ENCODE results near the gene LSM8. TPM values are rescaled to one million over a fixed set of nuclear protein-coding genes. Genes with fewer than 3 reads are reported as not detected.

LSM8 gene
- total and polyA plus RNA-seq, 2 donors (not counting 1 experiment from before 2014, with no cell fraction given) = 64.3 to 65.2 TPM

- Mint-ChIP-seq H3K4me1 (no peaks in the 10 kb centered on the region), H3K27ac (no peak overlapping the region), H3K4me3 (no peak overlapping the region), H3K27me3 (no peaks in the 10 kb centered on the region), H3K9me3 (ENCODE audit: insufficient read depth) (peaks cover 3% of the 10 kb centered on the region)
- no peak for ATAC-seq (ENCODE audit: low read depth)
- ChIA-PET CTCF (interaction anchor here (0.6 to 1.3 kb wide), 2 partner anchors 36 to 441 kb away, joined by 3 read pairs; no protein-coding TSS in a partner anchor), POLR2A (no interaction called here)
- intact Hi-C loops (cut with micrococcal nuclease) = no loop called here
- Histone ChIP-seq H3K9ac (ENCODE audit: low read length) (no peak overlapping the region), H2AFZ (ENCODE audit: insufficient read depth, low read depth, low read length, poor library complexity, severe bottlenecking) (no peak overlapping the region), H3K36me3 (replicated peaks in 1 of 2; ENCODE audit: control extremely low read depth in 1 of 2, control insufficient read depth in 1 of 2, extremely low read depth in 1 of 2, insufficient read depth in 2 of 2, low read length in 1 of 2) (no peaks in the 10 kb centered on the region), H3K4me2 (replicated peaks; ENCODE audit: low read depth, low read length, poor library complexity, severe bottlenecking) (no peak overlapping the region), H3K27ac (ENCODE audit: low read length in 2 of 2) (no peak overlapping the region), H3K4me3 (ENCODE audit: control extremely low read depth in 1 of 5, extremely low read depth in 1 of 5, insufficient read depth in 1 of 5, low read depth in 2 of 5, low read length in 4 of 5) (no peak overlapping the region), H3K27me3 (replicated peaks in 1 of 4; ENCODE audit: control extremely low read depth in 1 of 4, control insufficient read depth in 3 of 4, insufficient read depth in 4 of 4, low read length in 3 of 4) (peaks cover 0 to 6% (median 1%) of the 10 kb centered on the region in 4 experiments), H3K79me2 (ENCODE audit: control insufficient read depth, insufficient read depth, low read length) (no peaks in the 10 kb centered on the region), H3K4me1 (ENCODE audit: control insufficient read depth in 2 of 2, insufficient read depth in 2 of 2, low read length in 2 of 2) (no peaks in the 10 kb centered on the region), H4K20me1 (ENCODE audit: control insufficient read depth, insufficient read depth, low read length, poor library complexity, severe bottlenecking) (no peaks in the 10 kb centered on the region), H3K9me3 (ENCODE audit: control extremely low read depth in 1 of 3, control insufficient read depth in 2 of 3, insufficient read depth in 1 of 3, low read length in 2 of 3) (peaks cover 0 to 2% (median 0%) of the 10 kb centered on the region in 3 donors)
- TF ChIP-seq EZH2 (IDR thresholded peaks at IDR 0.05; ENCODE audit: borderline replicate concordance, insufficient read depth, low read depth, low read length, poor library complexity, severe bottlenecking) (no peak), CTCF (IDR thresholded peaks at IDR 0.05) (no peak)
- no peak for DNase-seq
Measured at GRCh38 chr7:118158766-118159165, 25.2 kb upstream of the LSM8 start.

- H3K4me3 ChIP-seq (ENCODE audit: control extremely low read depth in 1 of 5, extremely low read depth in 1 of 5, insufficient read depth in 1 of 5, low read depth in 2 of 5, low read length in 4 of 5) = no peak overlapping the region
- 40% methylated on average over 2 of the region's 4 CpGs for WGBS (ENCODE audit: insufficient coverage)
- Mint-ChIP-seq H3K4me1 (no peaks in the 10 kb centered on the region), H3K9me3 (ENCODE audit: insufficient read depth) (no peaks in the 10 kb centered on the region), H3K27me3 (peaks cover 4% of the 10 kb centered on the region), H3K27ac (no peak overlapping the region), H3K4me3 (no peak overlapping the region)
- DNase-seq (no peak), ATAC-seq (ENCODE audit: low read depth) (no peak)
- H3K9ac ChIP-seq (ENCODE audit: low read length) = no peak overlapping the region
- no peak overlapping the region for H2AFZ ChIP-seq (ENCODE audit: insufficient read depth, low read depth, low read length, poor library complexity, severe bottlenecking)
- intact Hi-C loops (cut with micrococcal nuclease) = no loop called here
- H4K20me1 ChIP-seq (ENCODE audit: control insufficient read depth, insufficient read depth, low read length, poor library complexity, severe bottlenecking) = no peaks in the 10 kb centered on the region
- TF ChIP-seq CTCF (IDR thresholded peaks at IDR 0.05) = no peak
- TF ChIP-seq EZH2 (IDR thresholded peaks at IDR 0.05; ENCODE audit: borderline replicate concordance, insufficient read depth, low read depth, low read length, poor library complexity, severe bottlenecking) = no peak
- H3K36me3 ChIP-seq (replicated peaks in 1 of 2; ENCODE audit: control extremely low read depth in 1 of 2, control insufficient read depth in 1 of 2, extremely low read depth in 1 of 2, insufficient read depth in 2 of 2, low read length in 1 of 2) = no peaks in the 10 kb centered on the region
- H3K9me3 ChIP-seq (ENCODE audit: control extremely low read depth in 1 of 3, control insufficient read depth in 2 of 3, insufficient read depth in 1 of 3, low read length in 2 of 3) = no peaks in the 10 kb centered on the region
- no peaks in the 10 kb centered on the region for H3K4me1 ChIP-seq (ENCODE audit: control insufficient read depth in 2 of 2, insufficient read depth in 2 of 2, low read length in 2 of 2)
- no peak overlapping the region for H3K27ac ChIP-seq (ENCODE audit: low read length in 2 of 2)
- H3K27me3 ChIP-seq (replicated peaks in 1 of 4; ENCODE audit: control extremely low read depth in 1 of 4, control insufficient read depth in 3 of 4, insufficient read depth in 4 of 4, low read length in 3 of 4) = peaks cover 0 to 13% (median 7%) of the 10 kb centered on the region in 4 experiments
- no peak overlapping the region for H3K4me2 ChIP-seq (replicated peaks; ENCODE audit: low read depth, low read length, poor library complexity, severe bottlenecking)
- ChIA-PET POLR2A (no interaction called here), CTCF (interaction anchor here (0.7 to 1.3 kb wide), 2 partner anchors 16 to 1228 kb away, joined by 4 to 6 read pairs; no protein-coding TSS in a partner anchor)
- no peaks in the 10 kb centered on the region for H3K79me2 ChIP-seq (ENCODE audit: control insufficient read depth, insufficient read depth, low read length)
Measured at GRCh38 chr7:118169146-118169545, 14.8 kb upstream of the LSM8 start.
